Thoracic aorta (tissue), 2 donors: ENCODE data around the gene FBXW5. TPM values are rescaled to one million over a fixed set of nuclear protein-coding genes. Genes with fewer than 3 reads are reported as not detected.

Experiments used
- ATAC-seq: fragments of 150-250 bp; one replicate; pipeline ENCODE4 v1.8.0; 2017; ENCODE audit warnings: low read depth; ENCODE audit not compliant: insufficient number of reproducible peaks, low FRiP score
- DNase-seq: peaks from one replicate; pipeline ENCODE4 v3.0.0-alpha.2; 2020; ENCODE audit warnings: low spot score
- H3K27ac ChIP-seq, 2 donors: fragments of 200-600 bp; sonication (generic); 1 replicate in 1 of 2; 2 replicates in 1 of 2; pipeline ENCODE4 v1.5.1; 2016; ENCODE audit warnings: mild to moderate bottlenecking in 2 of 2, moderate library complexity in 2 of 2
- H3K27me3 ChIP-seq: fragments of 200-600 bp; sonication (generic); replicated peaks from 2 replicates; pipeline ENCODE4 v1.6.0; 2016; ENCODE audit warnings: mild to moderate bottlenecking; ENCODE audit not compliant: insufficient read depth
- H3K36me3 ChIP-seq: fragments of 200-600 bp; sonication (generic); one replicate; pipeline ENCODE4 v1.5.1; 2016
- H3K4me1 ChIP-seq, 2 donors: fragments of 200-600 bp; sonication (generic); 1 replicate in 1 of 2; 2 replicates in 1 of 2; pipeline versions ENCODE4 v1.5.1 to v1.6.0; 2016; ENCODE audit warnings: low read depth in 2 of 2, mild to moderate bottlenecking in 1 of 2; ENCODE audit not compliant: control insufficient read depth in 1 of 2
- H3K4me3 ChIP-seq: fragments of 200-600 bp; sonication (generic); 2 replicates; pipeline ENCODE4 v1.5.1; 2016; ENCODE audit warnings: mild to moderate bottlenecking
- H3K9me3 ChIP-seq: fragments of 200-600 bp; sonication (generic); 2 replicates; pipeline ENCODE4 v1.5.1; 2016
- total RNA-seq, 2 donors: library from RNA; depleted of rRNA; stranded (reverse); fragments of >200 nt; gene quantifications; one replicate each; pipeline versions ENCODE4 v1.1.0 to v1.2.3, GENCODE V29; 2016
- TF ChIP-seq, protein P1 (sequence below): fragments of 200-600 bp; sonication (generic); IDR thresholded peaks from one replicate; pipeline ENCODE4 v1.5.1; 2019; ENCODE audit warnings: antibody characterized with exemption

The FBXW5 gene
- total RNA-seq, 2 donors from 2014 or later: 176 to 383 TPM

GRCh38 chr9:136963341-136963740, 18.8 kb upstream of the FBXW5 start:
- Histone ChIP-seq H3K4me3 (no peak overlapping the region), H3K36me3 (no peaks in the 10 kb centered on the region), H3K9me3 (no peaks in the 10 kb centered on the region), H3K4me1 (peaks cover 6 to 23% of the 10 kb centered on the region in 2 donors), H3K27me3 (no peaks in the 10 kb centered on the region), H3K27ac (no peak overlapping the region)
- no peak for DNase-seq
- no peak for ATAC-seq
- TF ChIP-seq, protein P1, sequence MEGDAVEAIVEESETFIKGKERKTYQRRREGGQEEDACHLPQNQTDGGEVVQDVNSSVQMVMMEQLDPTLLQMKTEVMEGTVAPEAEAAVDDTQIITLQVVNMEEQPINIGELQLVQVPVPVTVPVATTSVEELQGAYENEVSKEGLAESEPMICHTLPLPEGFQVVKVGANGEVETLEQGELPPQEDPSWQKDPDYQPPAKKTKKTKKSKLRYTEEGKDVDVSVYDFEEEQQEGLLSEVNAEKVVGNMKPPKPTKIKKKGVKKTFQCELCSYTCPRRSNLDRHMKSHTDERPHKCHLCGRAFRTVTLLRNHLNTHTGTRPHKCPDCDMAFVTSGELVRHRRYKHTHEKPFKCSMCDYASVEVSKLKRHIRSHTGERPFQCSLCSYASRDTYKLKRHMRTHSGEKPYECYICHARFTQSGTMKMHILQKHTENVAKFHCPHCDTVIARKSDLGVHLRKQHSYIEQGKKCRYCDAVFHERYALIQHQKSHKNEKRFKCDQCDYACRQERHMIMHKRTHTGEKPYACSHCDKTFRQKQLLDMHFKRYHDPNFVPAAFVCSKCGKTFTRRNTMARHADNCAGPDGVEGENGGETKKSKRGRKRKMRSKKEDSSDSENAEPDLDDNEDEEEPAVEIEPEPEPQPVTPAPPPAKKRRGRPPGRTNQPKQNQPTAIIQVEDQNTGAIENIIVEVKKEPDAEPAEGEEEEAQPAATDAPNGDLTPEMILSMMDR: no peak

- ATAC-seq (no peak), DNase-seq (no peak)
- H3K4me1 ChIP-seq: peaks cover 6 to 23% of the 10 kb centered on the region in 2 donors
- no peaks in the 10 kb centered on the region for H3K9me3 ChIP-seq
- no peaks in the 10 kb centered on the region for H3K36me3 ChIP-seq
- H3K27me3 ChIP-seq: no peaks in the 10 kb centered on the region
- TF ChIP-seq, protein P1: no peak
- no peak overlapping the region for H3K4me3 ChIP-seq
- no peak overlapping the region for H3K27ac ChIP-seq
These were observed 18.2 kb upstream of the FBXW5 start for GRCh38 chr9:136962701-136963248.

- peaks cover 6 to 23% of the 10 kb centered on the region in 2 donors for H3K4me1 ChIP-seq
- ATAC-seq (no peak), DNase-seq (no peak)
- H3K9me3 ChIP-seq: no peaks in the 10 kb centered on the region
- H3K4me3 ChIP-seq: no peak overlapping the region
- H3K27me3 ChIP-seq: no peaks in the 10 kb centered on the region
- H3K36me3 ChIP-seq: no peaks in the 10 kb centered on the region
- H3K27ac ChIP-seq: peak overlapping the region in 1 of 2 donors; percentile 55
- TF ChIP-seq, protein P1: no peak
These were observed 17.6 kb upstream of the FBXW5 start for GRCh38 chr9:136962163-136962562.

GRCh38 chr9:136961279-136962065, 16.9 kb upstream of the FBXW5 start:
- TF ChIP-seq, protein P1: no peak
- ATAC-seq (no peak), DNase-seq (no peak)
- Histone ChIP-seq H3K4me1 (peaks cover 6 to 23% of the 10 kb centered on the region in 2 donors), H3K4me3 (peak overlapping the region; percentile 11), H3K36me3 (no peaks in the 10 kb centered on the region), H3K27me3 (no peaks in the 10 kb centered on the region), H3K9me3 (no peaks in the 10 kb centered on the region), H3K27ac (peak overlapping the region; percentile 49 to 55)

- no peaks in the 10 kb centered on the region for H3K9me3 ChIP-seq
- no peaks in the 10 kb centered on the region for H3K36me3 ChIP-seq
- ATAC-seq: no peak
- H3K4me3 ChIP-seq: peak overlapping the region; percentile 11
- H3K27me3 ChIP-seq: no peaks in the 10 kb centered on the region
- peaks cover 6 to 18% of the 10 kb centered on the region in 2 donors for H3K4me1 ChIP-seq
- DNase-seq: no peak
- peak overlapping the region in 1 of 2 donors; percentile 55 for H3K27ac ChIP-seq
- TF ChIP-seq, protein P1: no peak
These were observed 16.4 kb upstream of the FBXW5 start for GRCh38 chr9:136960938-136961275.
